IMR-90 (cell line): ENCODE results near the gene PBX4. TPM values are rescaled to one million over a fixed set of nuclear protein-coding genes. Genes with fewer than 3 reads are reported as not detected.

Source experiments
- ATAC-seq: fragments of 200-7000 bp; cut with Tn5 transposase; 2 replicates; pipeline ENCODE4 v1.9.1; 2020; ENCODE audit warnings: low read depth, mild to moderate bottlenecking, moderate library complexity
- BruUV-seq: library from RNA; stranded (reverse); fragments of 400-500 nt; replicated peaks from 2 replicates; lab custom pipeline; 2021; lab: Mats Ljungman, UMichigan
- CTCF ChIA-PET: fragments of 300-600 bp; formaldehyde crosslinking; extraction: SDS; loops from one replicate; lab custom pipeline; 2021; ENCODE audit warnings: antibody characterized with exemption; lab: Yijun Ruan, JAX
- POLR2A ChIA-PET: fragments of 300-600 bp; sonication (Branson Sonifier 250); formaldehyde crosslinking; loops from one replicate; lab custom pipeline; 2022; ENCODE audit warnings: antibody characterized with exemption; ENCODE audit not compliant: unreplicated experiment; lab: Charles Lee
- DNase-seq: peaks from one replicate; pipeline ENCODE4 v3.0.0; 2013
- H2AFZ ChIP-seq: replicated peaks from 2 replicates; pipeline ENCODE3; 2013; ENCODE audit warnings: low read length, mild to moderate bottlenecking; ENCODE audit not compliant: poor library complexity
- H2AK5ac ChIP-seq: 2 replicates; pipeline ENCODE4 v1.6.1; 2013; ENCODE audit warnings: low read depth, low read length, inconsistent platforms
- H2AK9ac ChIP-seq: replicated peaks from 2 replicates; pipeline ENCODE3; 2013; ENCODE audit warnings: mild to moderate bottlenecking, low read depth, low read length, moderate library complexity; ENCODE audit not compliant: poor library complexity
- H2BK120ac ChIP-seq: 2 replicates; pipeline ENCODE4 v1.6.1; 2013; ENCODE audit warnings: low read depth, low read length, inconsistent platforms
- H2BK15ac ChIP-seq: 3 replicates; pipeline ENCODE4 v1.6.1; 2013; ENCODE audit warnings: low read depth, low read length, inconsistent platforms
- H2BK20ac ChIP-seq: 2 replicates; pipeline ENCODE4 v1.6.1; 2013; ENCODE audit warnings: low read depth, mild to moderate bottlenecking, inconsistent platforms, low read length, moderate library complexity
- H2BK5ac ChIP-seq: 2 replicates; pipeline ENCODE4 v1.6.1; 2013; ENCODE audit warnings: mild to moderate bottlenecking, low read depth, low read length, inconsistent platforms; ENCODE audit not compliant: poor library complexity, severe bottlenecking
- H3K14ac ChIP-seq: replicated peaks from 2 replicates; pipeline ENCODE4 v1.6.1; 2013; ENCODE audit warnings: low read depth, low read length, inconsistent platforms
- H3K18ac ChIP-seq: 2 replicates; pipeline ENCODE4 v1.6.1; 2013; ENCODE audit warnings: low read depth, low read length, control low read depth
- H3K23ac ChIP-seq: 2 replicates; pipeline ENCODE4 v1.6.1; 2013; ENCODE audit warnings: low read depth, low read length, inconsistent platforms
- H3K27ac ChIP-seq: 2 replicates; pipeline ENCODE4 v1.5.1; 2013; ENCODE audit warnings: mild to moderate bottlenecking, control low read depth, low read length; ENCODE audit not compliant: insufficient read depth
- H3K27me3 ChIP-seq: 2 replicates; pipeline ENCODE4 v1.6.1; 2013; ENCODE audit warnings: low read length; ENCODE audit not compliant: control insufficient read depth, insufficient read depth
- H3K36me3 ChIP-seq: 2 replicates; pipeline ENCODE4 v1.6.1; 2013; ENCODE audit warnings: low read length, mixed read lengths; ENCODE audit not compliant: control insufficient read depth, insufficient read depth
- H3K4ac ChIP-seq: 2 replicates; pipeline ENCODE4 v1.6.1; 2013; ENCODE audit warnings: low read depth, low read length, inconsistent platforms
- H3K4me1 ChIP-seq: 2 replicates; pipeline ENCODE4 v1.6.1; 2013; ENCODE audit warnings: low read length, mixed read lengths; ENCODE audit not compliant: control insufficient read depth, insufficient read depth
- H3K4me2 ChIP-seq: 2 replicates; pipeline ENCODE4 v1.6.1; 2013; ENCODE audit warnings: low read depth, mild to moderate bottlenecking, control low read depth, low read length, moderate library complexity
- H3K4me3 ChIP-seq: 2 replicates; pipeline ENCODE4 v1.5.1; 2013; ENCODE audit warnings: low read depth, mild to moderate bottlenecking, control low read depth, low read length, moderate library complexity; ENCODE audit not compliant: insufficient read depth
- H3K56ac ChIP-seq: 2 replicates; pipeline ENCODE4 v1.6.1; 2013; ENCODE audit warnings: low read length, inconsistent platforms; ENCODE audit not compliant: insufficient read depth; ENCODE audit errors: extremely low read depth
- H3K79me1 ChIP-seq, 2 experiments: 2 replicates each; pipeline ENCODE4 v1.6.1; 2013; ENCODE audit warnings: low read length in 2 of 2, inconsistent platforms in 1 of 2, low read depth in 1 of 2
- H3K9ac ChIP-seq: 2 replicates; pipeline ENCODE4 v1.6.1; 2013; ENCODE audit warnings: low read depth, low read length, control low read depth
- H3K9me1 ChIP-seq: 2 replicates; pipeline ENCODE4 v1.6.1; 2013; ENCODE audit warnings: low read length, inconsistent platforms; ENCODE audit not compliant: insufficient read depth
- H3K9me3 ChIP-seq: 2 replicates; pipeline ENCODE4 v1.6.1; 2013; ENCODE audit warnings: low read length; ENCODE audit not compliant: control insufficient read depth, insufficient read depth
- H4K20me1 ChIP-seq: 2 replicates; pipeline ENCODE4 v1.6.1; 2013; ENCODE audit warnings: low read length, inconsistent platforms; ENCODE audit not compliant: insufficient read depth
- H4K5ac ChIP-seq: 2 replicates; pipeline ENCODE4 v1.6.1; 2013; ENCODE audit warnings: mild to moderate bottlenecking, low read depth, low read length, control low read depth
- H4K8ac ChIP-seq, 2 experiments: 2 replicates each; pipeline ENCODE4 v1.6.1; 2013; ENCODE audit warnings: low read depth in 2 of 2, low read length in 2 of 2, control low read depth in 1 of 2, inconsistent platforms in 1 of 2
- H4K91ac ChIP-seq: 2 replicates; pipeline ENCODE4 v1.6.1; 2013; ENCODE audit warnings: low read depth, low read length, inconsistent platforms; ENCODE audit not compliant: insufficient read depth
- BHLHE40 ChIP-seq: fragments of 150-350 bp; IDR thresholded peaks from 2 replicates; pipeline ENCODE4 v1.6.1; 2016; ENCODE audit warnings: mild to moderate bottlenecking, low read depth, low read length
- CEBPB ChIP-seq: IDR thresholded peaks from 2 replicates; pipeline ENCODE4 v1.6.1; 2012; ENCODE audit warnings: low read depth, low read length, improper control_type of control experiment
- CHD1 ChIP-seq: IDR thresholded peaks from 2 replicates; pipeline ENCODE4 v1.6.1; 2012; ENCODE audit warnings: low read depth, low read length, improper control_type of control experiment
- FOS ChIP-seq: fragments of 150-350 bp; IDR thresholded peaks from 2 replicates; pipeline ENCODE4 v1.6.1; 2016; ENCODE audit warnings: low read depth, low read length
- MAFK ChIP-seq: IDR thresholded peaks from 2 replicates; pipeline ENCODE4 v1.6.1; 2012; ENCODE audit warnings: low read depth, low read length, improper control_type of control experiment
- NFE2L2 ChIP-seq: fragments of 150-350 bp; IDR thresholded peaks from 2 replicates; pipeline ENCODE4 v1.6.1; 2016; ENCODE audit warnings: low read depth, mild to moderate bottlenecking, low read length
- POLR2A ChIP-seq: IDR thresholded peaks from 2 replicates; pipeline ENCODE4 v1.6.1; 2012; ENCODE audit warnings: mild to moderate bottlenecking, low read depth, low read length
- RAD21 ChIP-seq: IDR thresholded peaks from 2 replicates; pipeline ENCODE4 v1.6.1; 2012; ENCODE audit warnings: low read length, improper control_type of control experiment
- RCOR1 ChIP-seq: IDR thresholded peaks from 2 replicates; pipeline ENCODE4 v1.6.1; 2012; ENCODE audit warnings: mild to moderate bottlenecking, low read length, improper control_type of control experiment; ENCODE audit not compliant: insufficient replicate concordance
- SMC3 ChIP-seq: fragments of 150-350 bp; IDR thresholded peaks from 2 replicates; pipeline ENCODE4 v1.6.1; 2016; ENCODE audit warnings: low read depth, mild to moderate bottlenecking, antibody characterized with exemption, low read length, moderate library complexity
- WGBS, 2 experiments: methylation state at CpG; one replicate each; pipeline versions ENCODE4 v1.1.5 to v1.1.7; 2013; ENCODE audit warnings: missing lambda C conversion rate in 2 of 2; ENCODE audit not compliant: insufficient read length in 1 of 2; ENCODE audit errors: extremely low coverage in 2 of 2; 5-methylcytosine and 5-hydroxymethylcytosine counted together
- dilution Hi-C: fragments of 300-500 bp; cut with HindIII; formaldehyde crosslinking; loops from one replicate; pipeline ENCODE4 v1.14.3; 2018; ENCODE audit warnings: low sequenced_read_pairs; ENCODE audit not compliant: unreplicated experiment
- in situ Hi-C: fragments of 300-500 bp; cut with MboI; formaldehyde crosslinking; loops from 3 replicates; pipeline ENCODE4 v1.14.3; 2019; ENCODE audit warnings: low sequenced_read_pairs, inconsistent platforms, mixed read lengths
- intact Hi-C: fragments of 100-400 bp; cut with micrococcal nuclease; formaldehyde crosslinking; loops from 2 replicates; pipeline ENCODE4 v1.10.0; 2022
- polyA plus RNA-seq, 3 experiments: library from polyadenylated mRNA; depleted of rRNA; stranded (reverse); fragments of >200 nt; gene quantifications; 2 replicates each; pipeline ENCODE4 v1.2.3, GENCODE V29; 2012; ENCODE audit warnings: low replicate concordance in 1 of 3
- total RNA-seq: library from RNA; depleted of rRNA; stranded (reverse); fragments of >200 nt; gene quantifications from 2 replicates; pipeline ENCODE4 v1.2.3, GENCODE V29; 2012
- TF ChIP-seq, protein P1 (sequence below): conservative IDR thresholded peaks from 2 replicates; pipeline ENCODE4 v1.5.1; 2012; ENCODE audit warnings: mild to moderate bottlenecking, low read depth, low read length, improper control_type of control experiment
- TF ChIP-seq, protein P2 (sequence below): fragments of 150-350 bp; IDR thresholded peaks from 2 replicates; pipeline ENCODE4 v1.6.1; 2016; ENCODE audit warnings: low read depth, mild to moderate bottlenecking, low read length, moderate library complexity, borderline replicate concordance
- TF ChIP-seq, protein P3 (sequence below): fragments of 150-350 bp; IDR thresholded peaks from 2 replicates; pipeline ENCODE4 v1.6.1; 2017; ENCODE audit warnings: mild to moderate bottlenecking, antibody characterized with exemption, low read length, low read depth

The PBX4 gene
- total and polyA plus RNA-seq, 2 of the 4 experiments (the other 2 are of a cell fraction), result 0.90 to 2.9 TPM

DNA sequence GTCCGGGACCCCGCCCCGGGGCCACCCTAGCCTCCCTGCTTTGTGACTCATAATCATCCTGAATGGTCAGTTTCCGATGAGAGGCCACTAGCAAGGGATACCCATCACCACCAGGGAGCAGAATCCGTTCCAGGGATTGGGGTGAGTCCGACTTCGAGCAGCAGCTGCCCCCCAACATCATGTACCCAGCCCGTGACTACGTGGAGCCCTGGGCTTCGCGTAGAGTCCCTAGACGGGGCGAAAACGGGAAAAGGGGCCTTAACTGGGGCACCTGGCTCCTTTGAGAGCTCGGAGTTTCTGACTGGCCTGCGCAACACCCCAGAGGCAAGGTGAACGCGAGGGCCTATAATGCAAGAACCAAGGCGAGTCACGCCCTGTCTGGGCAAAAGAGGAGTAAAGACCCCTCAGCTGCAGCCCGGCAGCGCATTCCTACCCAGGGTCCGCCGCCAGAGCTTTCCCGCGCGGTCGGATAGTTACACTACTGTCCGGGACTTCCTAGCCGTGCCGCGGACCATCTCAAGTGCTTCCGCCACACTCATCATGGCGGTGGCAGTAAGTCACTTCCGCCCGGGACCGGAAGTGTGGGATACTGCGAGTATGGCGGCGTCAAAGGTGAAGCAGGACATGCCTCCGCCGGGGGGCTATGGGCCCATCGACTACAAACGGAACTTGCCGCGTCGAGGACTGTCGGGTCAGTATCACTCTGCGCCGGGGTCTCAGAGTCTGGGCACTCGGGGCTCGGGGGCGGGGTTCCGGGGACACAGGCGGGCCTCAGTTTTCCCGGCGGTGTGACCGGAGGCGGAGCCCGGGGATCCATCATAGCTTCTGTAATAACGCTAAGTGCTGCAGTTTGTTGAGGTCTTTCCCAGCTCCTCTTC, 102.6 kb downstream of the PBX4 start, which contains the start of gene NDUFA13:
TSS of gene NDUFA13 (plus strand) at position 584 of the 878 bp plus-strand sequence. CDS start at position 598, 14 bp downstream.
- Histone ChIP-seq H3K27ac (peak within 1 kb of the TSS; percentile 81), H3K4ac (peak within 1 kb of the TSS; percentile 94), H2AK5ac (peak within 1 kb of the TSS; percentile 89), H2BK15ac (no peak within 1 kb of the TSS; the same call in 1 of the 3 replicates), H3K4me3 (peak within 1 kb of the TSS; percentile 60), H3K27me3 (no peaks in the 10 kb centered on the region), H2AK9ac (peak within 1 kb of the TSS; percentile 98), H4K5ac (peak within 1 kb of the TSS; percentile 88), H3K9me3 (0 out of 2 replicates have a peak, but pooled peaks cover 3% of the 10 kb centered on the region), H4K91ac (peak within 1 kb of the TSS; percentile 82), H3K18ac (peak within 1 kb of the TSS; percentile 63), H4K8ac (peak within 1 kb of the TSS; percentile 98), H3K4me2 (peak within 1 kb of the TSS; percentile 81), H4K20me1 (peaks cover 4% of the 10 kb centered on the region; the same call in 1 of the 2 replicates), H3K14ac (peak within 1 kb of the TSS; percentile 92), H3K23ac (peak within 1 kb of the TSS; percentile 87), H3K36me3 (peaks cover 9% of the 10 kb centered on the region), H2BK5ac (peak within 1 kb of the TSS; percentile 68), H2BK120ac (peak within 1 kb of the TSS; percentile 71; the same call in 1 of the 2 replicates), H3K56ac (peak within 1 kb of the TSS; percentile 79), H3K9me1 (peaks cover under 1% of the 10 kb centered on the region; the same call in 1 of the 2 replicates), H2BK20ac (no peak within 1 kb of the TSS), H3K79me1 (peaks cover 22 to 57% of the 10 kb centered on the region in 2 experiments), H2AFZ (peak within 1 kb of the TSS; percentile 99), H3K9ac (peak within 1 kb of the TSS; percentile 84), H3K4me1 (peaks cover 5% of the 10 kb centered on the region; the same call in 1 of the 2 replicates)
- no TSS peak for BruUV-seq
- 6% methylated on average over 41 of the region's 61 CpGs; no CpG with 5 or more reads in 1 of the 2 experiments for WGBS, 2 experiments
- in situ Hi-C loops, result no loop called here
- dilution Hi-C loops, result no loop called here
- ChIA-PET POLR2A (no interaction called here), CTCF (interaction anchor here (0.8 kb wide), 1 partner anchor 38 kb away, joined by 3 read pairs; no protein-coding TSS in a partner anchor)
- intact Hi-C loops, result no loop called here
- ATAC-seq (peak; percentile 92), DNase-seq (peak; percentile 90)
- TF ChIP-seq SMC3, result no peak
- no peak for TF ChIP-seq NFE2L2
- TF ChIP-seq RAD21, result no peak
- peak; percentile 72 for TF ChIP-seq POLR2A
- no peak for TF ChIP-seq RCOR1
- TF ChIP-seq, protein P1, sequence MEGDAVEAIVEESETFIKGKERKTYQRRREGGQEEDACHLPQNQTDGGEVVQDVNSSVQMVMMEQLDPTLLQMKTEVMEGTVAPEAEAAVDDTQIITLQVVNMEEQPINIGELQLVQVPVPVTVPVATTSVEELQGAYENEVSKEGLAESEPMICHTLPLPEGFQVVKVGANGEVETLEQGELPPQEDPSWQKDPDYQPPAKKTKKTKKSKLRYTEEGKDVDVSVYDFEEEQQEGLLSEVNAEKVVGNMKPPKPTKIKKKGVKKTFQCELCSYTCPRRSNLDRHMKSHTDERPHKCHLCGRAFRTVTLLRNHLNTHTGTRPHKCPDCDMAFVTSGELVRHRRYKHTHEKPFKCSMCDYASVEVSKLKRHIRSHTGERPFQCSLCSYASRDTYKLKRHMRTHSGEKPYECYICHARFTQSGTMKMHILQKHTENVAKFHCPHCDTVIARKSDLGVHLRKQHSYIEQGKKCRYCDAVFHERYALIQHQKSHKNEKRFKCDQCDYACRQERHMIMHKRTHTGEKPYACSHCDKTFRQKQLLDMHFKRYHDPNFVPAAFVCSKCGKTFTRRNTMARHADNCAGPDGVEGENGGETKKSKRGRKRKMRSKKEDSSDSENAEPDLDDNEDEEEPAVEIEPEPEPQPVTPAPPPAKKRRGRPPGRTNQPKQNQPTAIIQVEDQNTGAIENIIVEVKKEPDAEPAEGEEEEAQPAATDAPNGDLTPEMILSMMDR, result 0 out of 2 replicates have a peak, but pooled peaks have one; percentile 2
- TF ChIP-seq, protein P2, sequence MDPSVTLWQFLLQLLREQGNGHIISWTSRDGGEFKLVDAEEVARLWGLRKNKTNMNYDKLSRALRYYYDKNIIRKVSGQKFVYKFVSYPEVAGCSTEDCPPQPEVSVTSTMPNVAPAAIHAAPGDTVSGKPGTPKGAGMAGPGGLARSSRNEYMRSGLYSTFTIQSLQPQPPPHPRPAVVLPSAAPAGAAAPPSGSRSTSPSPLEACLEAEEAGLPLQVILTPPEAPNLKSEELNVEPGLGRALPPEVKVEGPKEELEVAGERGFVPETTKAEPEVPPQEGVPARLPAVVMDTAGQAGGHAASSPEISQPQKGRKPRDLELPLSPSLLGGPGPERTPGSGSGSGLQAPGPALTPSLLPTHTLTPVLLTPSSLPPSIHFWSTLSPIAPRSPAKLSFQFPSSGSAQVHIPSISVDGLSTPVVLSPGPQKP, result 0 out of 2 replicates have a peak, but pooled peaks have one; percentile 62
- TF ChIP-seq MAFK, result no peak
- TF ChIP-seq CEBPB, result no peak
- TF ChIP-seq BHLHE40, result no peak; the same call in 1 of the 2 replicates
- TF ChIP-seq, protein P3, sequence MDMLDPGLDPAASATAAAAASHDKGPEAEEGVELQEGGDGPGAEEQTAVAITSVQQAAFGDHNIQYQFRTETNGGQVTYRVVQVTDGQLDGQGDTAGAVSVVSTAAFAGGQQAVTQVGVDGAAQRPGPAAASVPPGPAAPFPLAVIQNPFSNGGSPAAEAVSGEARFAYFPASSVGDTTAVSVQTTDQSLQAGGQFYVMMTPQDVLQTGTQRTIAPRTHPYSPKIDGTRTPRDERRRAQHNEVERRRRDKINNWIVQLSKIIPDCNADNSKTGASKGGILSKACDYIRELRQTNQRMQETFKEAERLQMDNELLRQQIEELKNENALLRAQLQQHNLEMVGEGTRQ, result 0 out of 2 replicates have a peak, but pooled peaks have one; percentile 26
- TF ChIP-seq CHD1, result no peak
- no peak for TF ChIP-seq FOS
